SU-DHL-6 (cell line): ENCODE measurements around the gene CARMIL1.

Experiments
- H2AFZ ChIP-seq: fragments of 200-600 bp; sonication (generic); 2 replicates; pipeline ENCODE4 v1.6.1; 2014; ENCODE audit warnings: low read depth, mild to moderate bottlenecking, moderate library complexity, mixed read lengths, antibody characterized with exemption, low read length; ENCODE audit not compliant: severe bottlenecking
- H3F3A ChIP-seq: fragments of 200-600 bp; shearing (Covaris generic); 2 replicates; pipeline ENCODE4 v1.6.0; 2016; ENCODE audit warnings: antibody characterized with exemption, mild to moderate bottlenecking; ENCODE audit not compliant: insufficient read depth
- H3K27ac ChIP-seq: fragments of 200-600 bp; sonication (generic); 2 replicates; pipeline ENCODE4 v1.5.1; 2016; ENCODE audit warnings: low read depth, mild to moderate bottlenecking, low read length, moderate library complexity, mixed read lengths
- H3K27me3 ChIP-seq: fragments of 200-600 bp; sonication (generic), shearing (Covaris generic); 2 replicates; pipeline ENCODE4 v1.6.0; 2014; ENCODE audit warnings: mild to moderate bottlenecking, low read length
- H3K36me3 ChIP-seq: fragments of 200-600 bp; sonication (generic); 2 replicates; pipeline ENCODE4 v1.6.1; 2014; ENCODE audit warnings: mild to moderate bottlenecking, low read length, mixed read lengths
- H3K4me2 ChIP-seq: fragments of 300-600, 200-600 bp; shearing (Covaris generic), sonication (generic); 2 replicates; pipeline ENCODE4 v1.6.0; 2014; ENCODE audit warnings: low read length, low read depth, mild to moderate bottlenecking; ENCODE audit not compliant: poor library complexity, severe bottlenecking
- H3K4me3 ChIP-seq: fragments of 200-600 bp; sonication (generic); 2 replicates; pipeline ENCODE4 v1.5.1; 2014; ENCODE audit warnings: antibody characterized with exemption, low read length, mild to moderate bottlenecking, mixed read lengths; ENCODE audit not compliant: insufficient read depth, poor library complexity, severe bottlenecking
- H3K79me2 ChIP-seq: fragments of 200-600 bp; sonication (generic); 2 replicates; pipeline ENCODE4 v1.6.1; 2014; ENCODE audit warnings: mild to moderate bottlenecking, low read length, moderate library complexity; ENCODE audit not compliant: insufficient read depth
- H3K9ac ChIP-seq: fragments of 200-600 bp; sonication (generic); 2 replicates; pipeline ENCODE4 v1.7.0; 2014; ENCODE audit warnings: mild to moderate bottlenecking, low read length
- H3K9me2 ChIP-seq: fragments of 200-600 bp; sonication (generic); replicated peaks from 2 replicates; pipeline ENCODE4 v1.6.1; 2014; ENCODE audit warnings: low read length; ENCODE audit not compliant: insufficient read depth
- H3K9me3 ChIP-seq: fragments of 200-600 bp; sonication (generic); 2 replicates; pipeline ENCODE4 v1.6.1; 2014; ENCODE audit warnings: low read length, mixed read lengths; ENCODE audit not compliant: insufficient read depth
- H4K20me1 ChIP-seq: fragments of 200-600 bp; sonication (generic); 2 replicates; pipeline ENCODE4 v1.6.1; 2014; ENCODE audit warnings: low read depth, mild to moderate bottlenecking, antibody characterized with exemption, low read length, moderate library complexity, mixed read lengths
- EZH2phosphoT487 ChIP-seq: fragments of 200-600 bp; sonication (generic), shearing (Covaris generic); conservative IDR thresholded peaks from 2 replicates; pipeline ENCODE4 v1.6.1; 2018; ENCODE audit warnings: mild to moderate bottlenecking, antibody characterized with exemption, low read length, moderate library complexity, mixed read lengths
- TF ChIP-seq, protein P1 (sequence below): fragments of 200-600 bp; sonication (generic); IDR thresholded peaks from one replicate; pipeline ENCODE4 v1.5.1; 2017; ENCODE audit warnings: antibody characterized with exemption, mild to moderate bottlenecking, low read length, moderate library complexity; ENCODE audit not compliant: insufficient read depth, poor library complexity, severe bottlenecking

Gene CARMIL1

GRCh38 chr6:25330796-25331685 is 51.9 kb downstream of the CARMIL1 start:
- no peak for TF ChIP-seq EZH2phosphoT487
- TF ChIP-seq, protein P1, sequence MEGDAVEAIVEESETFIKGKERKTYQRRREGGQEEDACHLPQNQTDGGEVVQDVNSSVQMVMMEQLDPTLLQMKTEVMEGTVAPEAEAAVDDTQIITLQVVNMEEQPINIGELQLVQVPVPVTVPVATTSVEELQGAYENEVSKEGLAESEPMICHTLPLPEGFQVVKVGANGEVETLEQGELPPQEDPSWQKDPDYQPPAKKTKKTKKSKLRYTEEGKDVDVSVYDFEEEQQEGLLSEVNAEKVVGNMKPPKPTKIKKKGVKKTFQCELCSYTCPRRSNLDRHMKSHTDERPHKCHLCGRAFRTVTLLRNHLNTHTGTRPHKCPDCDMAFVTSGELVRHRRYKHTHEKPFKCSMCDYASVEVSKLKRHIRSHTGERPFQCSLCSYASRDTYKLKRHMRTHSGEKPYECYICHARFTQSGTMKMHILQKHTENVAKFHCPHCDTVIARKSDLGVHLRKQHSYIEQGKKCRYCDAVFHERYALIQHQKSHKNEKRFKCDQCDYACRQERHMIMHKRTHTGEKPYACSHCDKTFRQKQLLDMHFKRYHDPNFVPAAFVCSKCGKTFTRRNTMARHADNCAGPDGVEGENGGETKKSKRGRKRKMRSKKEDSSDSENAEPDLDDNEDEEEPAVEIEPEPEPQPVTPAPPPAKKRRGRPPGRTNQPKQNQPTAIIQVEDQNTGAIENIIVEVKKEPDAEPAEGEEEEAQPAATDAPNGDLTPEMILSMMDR = no peak
- Histone ChIP-seq H3K9me2 (no peaks in the 10 kb centered on the region), H3F3A (no peaks in the 10 kb centered on the region), H3K4me2 (no peak overlapping the region), H3K4me3 (no peak overlapping the region), H3K9me3 (no peaks in the 10 kb centered on the region), H2AFZ (no peak overlapping the region), H3K79me2 (peaks cover 68% of the 10 kb centered on the region; the same call in 1 of the 2 replicates), H3K36me3 (no peaks in the 10 kb centered on the region), H3K27me3 (no peaks in the 10 kb centered on the region), H4K20me1 (peaks cover 63% of the 10 kb centered on the region), H3K27ac (no peak overlapping the region), H3K9ac (no peak overlapping the region)

DNA sequence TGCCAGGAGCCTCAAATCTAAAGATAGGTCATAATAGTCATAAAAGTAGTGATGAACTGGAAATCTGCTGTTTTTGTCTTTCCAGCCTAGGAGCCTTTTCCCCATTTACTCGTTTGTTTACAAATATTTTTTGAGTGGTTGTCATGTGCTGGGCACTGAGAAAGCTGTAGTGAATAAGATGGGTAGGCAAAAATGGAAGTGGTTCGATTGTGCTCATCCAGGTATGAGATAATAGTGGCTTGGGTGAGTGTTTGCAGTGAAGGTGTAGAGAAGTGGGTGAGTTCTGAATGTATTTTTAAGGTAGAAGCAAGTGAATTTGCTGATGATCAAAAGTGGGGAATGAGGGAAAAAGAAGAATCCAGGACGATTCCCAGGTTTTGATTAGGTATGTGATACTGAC is 53.0 kb downstream of the CARMIL1 start:
- Histone ChIP-seq H2AFZ (no peak overlapping the region), H3K9ac (no peak overlapping the region), H3K27ac (no peak overlapping the region), H3K27me3 (no peaks in the 10 kb centered on the region), H3K36me3 (no peaks in the 10 kb centered on the region), H3K4me2 (no peak overlapping the region), H3K9me2 (no peaks in the 10 kb centered on the region), H3K4me3 (no peak overlapping the region), H3K9me3 (no peaks in the 10 kb centered on the region), H4K20me1 (peaks cover 67% of the 10 kb centered on the region), H3F3A (no peaks in the 10 kb centered on the region), H3K79me2 (peaks cover 73% of the 10 kb centered on the region; the same call in 1 of the 2 replicates)
- no peak for TF ChIP-seq EZH2phosphoT487
- TF ChIP-seq, protein P1 = no peak

DNA sequence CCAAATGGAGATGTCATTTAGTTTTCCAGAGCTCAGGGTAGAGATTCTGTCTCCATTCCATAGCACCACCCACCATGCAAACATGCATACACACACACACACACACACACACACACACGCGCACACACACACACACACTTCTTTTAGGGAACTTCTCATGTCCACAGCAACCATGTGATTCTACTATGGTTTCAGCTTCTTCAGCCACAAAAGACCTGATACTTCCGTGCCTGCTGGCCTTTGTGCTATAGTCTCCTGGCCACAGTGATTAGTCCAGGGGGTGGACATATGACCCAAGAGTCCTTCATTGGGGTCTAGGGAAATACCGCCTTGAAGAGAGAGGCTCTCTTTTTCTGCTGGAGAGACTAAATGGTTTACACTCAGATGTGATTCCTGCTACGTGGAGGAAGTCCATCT is 53.5 kb downstream of the CARMIL1 start:
- Histone ChIP-seq H3K9me3 (no peaks in the 10 kb centered on the region), H3K9ac (no peak overlapping the region), H3K9me2 (no peaks in the 10 kb centered on the region), H4K20me1 (peaks cover 70% of the 10 kb centered on the region), H3K4me3 (no peak overlapping the region), H3K27me3 (no peaks in the 10 kb centered on the region), H3F3A (no peaks in the 10 kb centered on the region), H3K4me2 (no peak overlapping the region), H2AFZ (no peak overlapping the region), H3K79me2 (peaks cover 73% of the 10 kb centered on the region), H3K27ac (no peak overlapping the region), H3K36me3 (no peaks in the 10 kb centered on the region)
- TF ChIP-seq EZH2phosphoT487 = no peak
- TF ChIP-seq, protein P1 = no peak
